ENCODE data around the gene CYP4F2.
"Not testable (repeated sequence)": the region's sequence is repeated elsewhere in the genome, so short reads cannot be mapped to it uniquely, and the experiment has no call there.

Gene CYP4F2

DNA sequence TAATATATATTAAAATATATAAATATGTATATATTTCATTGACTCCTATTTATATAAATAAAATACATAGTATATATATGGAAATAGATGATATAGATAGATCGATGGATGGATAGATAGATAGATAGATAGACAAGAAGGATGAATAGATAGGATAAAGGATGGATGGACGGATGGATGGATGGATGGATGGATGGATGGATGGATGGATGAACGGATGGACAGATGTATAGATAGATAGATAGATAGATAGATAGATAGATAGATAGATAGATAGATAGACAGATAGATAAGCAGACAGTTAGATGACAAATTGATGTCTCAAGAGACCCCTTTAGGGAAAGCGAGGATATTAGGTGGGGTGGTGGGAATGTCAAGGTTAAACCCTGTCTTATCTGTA is 21.4 kb upstream of the CYP4F2 start:
- no peak overlapping the region for H3K27ac Mint-ChIP-seq
- H3K27me3 Mint-ChIP-seq (ENCODE audit: low read depth) = peaks cover 14% of the 10 kb centered on the region
- no peaks in the 10 kb centered on the region for H3K36me3 Mint-ChIP-seq (ENCODE audit: low read depth)
- H3K4me1 Mint-ChIP-seq (ENCODE audit: low read depth) = no peaks in the 10 kb centered on the region
- no peak overlapping the region for H3K4me3 Mint-ChIP-seq
- DNase-seq (ENCODE audit: low spot score) = no peak
- H3K9me3 Mint-ChIP-seq = peaks cover 9% of the 10 kb centered on the region

DNA sequence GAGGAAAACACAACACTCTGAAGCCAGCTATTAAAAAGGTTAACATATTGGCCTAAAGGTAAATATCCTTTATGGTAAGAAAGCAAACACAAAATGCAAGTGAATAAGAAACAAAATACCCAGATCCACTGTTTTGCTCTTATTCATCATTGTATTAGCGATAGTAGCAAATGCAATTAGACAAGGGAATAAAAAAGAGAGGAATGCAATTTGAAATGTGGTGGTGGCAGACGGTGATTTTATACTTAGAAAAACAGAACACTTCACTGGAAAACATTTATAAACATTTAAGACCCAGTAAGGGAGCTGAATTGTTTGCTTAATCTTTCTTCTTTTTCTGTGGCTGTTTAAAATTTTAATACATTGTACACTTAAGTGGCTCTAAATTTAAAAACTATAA is 17.2 kb upstream of the CYP4F2 start:
- Mint-ChIP-seq H3K4me3 (no peak overlapping the region), H3K9me3 (peaks cover 9% of the 10 kb centered on the region), H3K27ac (no peak overlapping the region), H3K4me1 (ENCODE audit: low read depth) (no peaks in the 10 kb centered on the region), H3K27me3 (ENCODE audit: low read depth) (peaks cover 34% of the 10 kb centered on the region), H3K36me3 (ENCODE audit: low read depth) (no peaks in the 10 kb centered on the region)
- DNase-seq (ENCODE audit: low spot score) = no peak

DNA sequence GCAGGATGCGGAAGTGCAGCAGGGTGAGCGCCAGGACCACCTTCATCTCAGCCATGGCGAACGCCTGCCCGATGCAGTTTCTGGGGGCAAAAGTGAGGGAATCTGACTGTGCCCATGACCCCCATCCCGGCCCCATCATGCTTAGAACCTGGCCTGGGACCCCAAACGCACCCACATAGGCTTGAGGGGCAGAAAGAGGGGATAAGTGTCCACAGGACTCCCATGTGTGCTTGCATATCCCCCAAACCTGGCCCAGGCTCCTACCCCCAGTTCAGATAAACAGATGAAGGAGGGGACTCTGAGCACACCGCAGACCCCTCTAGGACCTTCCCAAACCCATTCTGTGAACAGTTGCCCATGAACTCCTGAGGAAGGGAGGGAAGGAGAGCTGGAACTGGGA is 16.0 kb upstream of the CYP4F2 start:
- Mint-ChIP-seq H3K36me3 (ENCODE audit: low read depth) (no peaks in the 10 kb centered on the region), H3K9me3 (peaks cover 9% of the 10 kb centered on the region), H3K27ac (no peak overlapping the region), H3K4me1 (ENCODE audit: low read depth) (no peaks in the 10 kb centered on the region), H3K27me3 (ENCODE audit: low read depth) (peaks cover 41% of the 10 kb centered on the region), H3K4me3 (no peak overlapping the region)
- no peak for DNase-seq (ENCODE audit: low spot score)

DNA sequence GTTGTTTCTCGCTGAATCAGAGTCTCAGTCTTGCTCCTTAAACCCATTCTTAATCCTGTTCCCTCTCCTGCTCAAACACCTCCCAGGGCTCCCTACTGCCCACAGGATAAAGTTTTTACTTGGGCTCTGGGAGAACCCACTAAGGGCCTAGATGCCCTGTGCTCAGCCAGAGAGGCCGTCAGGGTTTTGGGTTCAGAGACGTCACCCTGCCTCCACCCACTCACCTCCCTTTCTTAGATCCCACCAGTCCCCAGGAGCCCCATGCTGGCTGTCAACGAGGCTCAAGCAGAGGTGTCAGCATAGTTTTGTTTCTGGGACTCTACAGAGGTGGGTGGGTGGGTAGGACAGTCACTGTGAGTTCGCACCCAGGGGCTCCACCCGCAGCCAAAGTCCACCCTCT is 15.5 kb upstream of the CYP4F2 start:
- Mint-ChIP-seq H3K36me3 (ENCODE audit: low read depth) (no peaks in the 10 kb centered on the region), H3K4me3 (no peak overlapping the region), H3K4me1 (ENCODE audit: low read depth) (no peaks in the 10 kb centered on the region), H3K27me3 (ENCODE audit: low read depth) (peaks cover 46% of the 10 kb centered on the region), H3K27ac (no peak overlapping the region), H3K9me3 (peaks cover 9% of the 10 kb centered on the region)
- no peak for DNase-seq (ENCODE audit: low spot score)

DNA sequence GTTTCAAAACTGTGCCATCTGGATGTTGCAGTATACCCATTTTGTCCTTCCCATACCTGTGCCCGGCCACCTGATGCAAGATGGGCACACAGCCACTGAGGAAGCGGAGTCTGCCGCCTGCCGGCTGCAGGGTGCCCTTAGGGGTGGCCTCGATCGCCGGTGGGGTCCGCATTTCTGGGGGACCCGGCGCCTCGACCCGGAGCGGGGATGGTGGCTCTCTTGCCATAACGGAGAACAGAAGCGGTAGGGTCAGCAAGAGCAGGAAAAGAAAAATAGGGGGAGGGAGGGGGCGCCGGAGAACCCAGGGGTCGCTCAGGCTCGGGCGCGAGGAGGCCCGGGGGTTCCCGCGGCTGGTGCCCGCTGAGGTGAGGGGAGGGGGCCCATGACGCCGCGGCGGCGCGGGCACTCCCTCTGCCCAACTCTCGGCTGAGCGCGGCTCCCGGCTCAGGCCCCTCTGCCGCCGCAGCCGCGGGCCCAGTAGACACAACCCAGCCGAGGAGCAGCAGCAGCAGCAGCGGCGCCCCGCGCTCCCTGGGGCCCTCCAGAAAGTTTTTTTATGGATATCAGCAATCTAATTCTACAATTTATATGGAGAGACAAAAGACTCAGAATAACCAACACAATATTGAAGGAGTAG is 13.8 kb upstream of the CYP4F2 start:
- Mint-ChIP-seq H3K27ac (no peak overlapping the region), H3K4me1 (ENCODE audit: low read depth) (no peaks in the 10 kb centered on the region), H3K9me3 (peaks cover 9% of the 10 kb centered on the region), H3K36me3 (ENCODE audit: low read depth) (no peaks in the 10 kb centered on the region), H3K4me3 (no peak overlapping the region), H3K27me3 (ENCODE audit: low read depth) (peaks cover 48% of the 10 kb centered on the region)
- no peak for DNase-seq (ENCODE audit: low spot score)

DNA sequence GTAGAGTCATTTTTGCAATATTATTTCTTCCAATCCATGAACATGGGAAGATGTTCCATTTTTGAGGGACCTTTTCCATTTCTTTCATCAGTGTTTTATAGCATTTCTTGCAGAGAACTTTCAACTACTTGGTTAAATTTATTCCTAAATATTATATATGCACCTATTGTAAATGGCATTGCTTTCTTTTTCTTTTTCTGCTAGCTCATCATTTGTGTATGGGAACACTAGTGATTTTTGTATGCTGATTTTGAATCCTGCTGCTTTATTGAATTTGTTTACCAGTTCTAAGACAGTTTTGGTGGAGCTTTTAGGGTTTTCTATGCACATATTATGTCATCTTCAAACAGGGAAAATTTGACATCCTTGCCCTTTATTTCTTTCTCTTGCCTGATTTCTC is 7.2 kb upstream of the CYP4F2 start:
- peaks cover 53% of the 10 kb centered on the region for H3K27me3 Mint-ChIP-seq (ENCODE audit: low read depth)

DNA sequence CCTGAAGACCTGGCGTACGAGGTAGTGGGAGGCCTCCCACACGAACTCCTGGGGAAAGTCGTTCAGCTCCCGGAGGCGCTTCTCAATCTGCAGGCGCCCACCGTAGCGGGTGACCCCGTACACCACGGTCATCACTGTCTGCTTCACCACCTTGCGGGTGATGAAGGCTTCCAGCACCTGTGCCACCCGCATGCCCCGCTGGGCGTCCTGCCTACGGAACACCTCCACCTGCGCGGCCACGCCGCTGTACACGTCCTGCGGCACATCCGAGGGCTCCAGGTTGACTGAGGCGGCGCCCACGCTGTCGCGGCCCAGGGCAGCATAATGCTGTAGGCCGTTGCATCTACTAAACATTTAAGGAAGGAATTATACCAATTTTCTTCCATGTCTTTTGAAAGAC is 5.0 kb upstream of the CYP4F2 start:
- DNase-seq (ENCODE audit: low spot score); H3K4me1 Mint-ChIP-seq (ENCODE audit: low read depth); H3K4me3 Mint-ChIP-seq; H3K9me3 Mint-ChIP-seq; H3K27ac Mint-ChIP-seq; H3K36me3 Mint-ChIP-seq (ENCODE audit: low read depth): not testable (repeated sequence)
- H3K27me3 Mint-ChIP-seq (ENCODE audit: low read depth) = peaks cover 50% of the 10 kb centered on the region

More for the DNA sequence above, 7.2 kb upstream of the CYP4F2 start:
- Mint-ChIP-seq H3K36me3 (ENCODE audit: low read depth) (no peaks in the 10 kb centered on the region), H3K27ac (no peak overlapping the region), H3K9me3 (no peaks in the 10 kb centered on the region), H3K4me3 (no peak overlapping the region), H3K4me1 (ENCODE audit: low read depth) (peaks cover 4% of the 10 kb centered on the region)
- DNase-seq (ENCODE audit: low spot score) = no peak

DNA sequence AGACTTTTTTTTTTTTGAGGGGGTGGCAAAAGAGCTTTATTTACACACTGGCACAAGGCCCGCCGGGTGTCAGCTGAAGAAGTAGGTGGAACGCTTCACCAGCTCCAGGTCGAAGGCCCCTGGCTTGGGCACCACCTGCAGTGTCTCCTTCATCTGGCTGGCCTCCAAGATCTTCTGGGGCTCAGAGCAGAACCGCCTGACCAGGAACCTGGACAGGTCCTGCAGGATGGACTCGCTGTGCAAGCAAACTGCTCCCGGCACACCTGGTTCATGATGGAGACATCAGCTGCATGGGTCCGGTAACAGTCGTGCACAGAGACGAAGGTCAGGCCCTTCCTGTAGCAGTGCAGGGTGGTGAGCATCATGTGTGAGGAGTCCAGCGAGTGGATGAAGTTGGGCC is 4.4 kb upstream of the CYP4F2 start:
- Mint-ChIP-seq H3K36me3 (ENCODE audit: low read depth) (no peaks in the 10 kb centered on the region), H3K27me3 (ENCODE audit: low read depth) (peaks cover 48% of the 10 kb centered on the region), H3K27ac (no peak overlapping the region), H3K4me1 (ENCODE audit: low read depth) (peaks cover 4% of the 10 kb centered on the region), H3K4me3 (no peak overlapping the region), H3K9me3 (no peaks in the 10 kb centered on the region)
- no peak for DNase-seq (ENCODE audit: low spot score)

DNA sequence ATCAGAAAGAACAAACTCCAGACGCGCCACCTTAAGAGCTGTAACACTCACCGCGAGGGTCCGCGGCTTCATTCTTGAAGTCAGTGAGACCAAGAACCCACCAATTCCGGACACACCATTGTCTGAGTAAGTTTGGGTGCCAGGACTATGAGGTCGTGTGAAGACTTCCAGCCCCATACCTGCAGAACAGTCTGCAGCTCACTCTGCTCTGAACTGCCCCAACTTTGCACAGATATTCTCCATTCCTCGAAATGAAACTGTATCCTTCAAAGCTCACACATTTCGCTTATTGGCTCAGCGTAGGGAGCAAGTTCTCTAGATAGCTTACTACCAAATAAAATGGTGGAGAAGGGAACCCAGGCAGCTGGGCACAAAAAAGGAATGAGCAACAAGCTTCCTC is 2.6 kb upstream of the CYP4F2 start:
- Mint-ChIP-seq H3K4me1 (ENCODE audit: low read depth) (peaks cover 4% of the 10 kb centered on the region), H3K27ac (no peak overlapping the region)

DNA sequence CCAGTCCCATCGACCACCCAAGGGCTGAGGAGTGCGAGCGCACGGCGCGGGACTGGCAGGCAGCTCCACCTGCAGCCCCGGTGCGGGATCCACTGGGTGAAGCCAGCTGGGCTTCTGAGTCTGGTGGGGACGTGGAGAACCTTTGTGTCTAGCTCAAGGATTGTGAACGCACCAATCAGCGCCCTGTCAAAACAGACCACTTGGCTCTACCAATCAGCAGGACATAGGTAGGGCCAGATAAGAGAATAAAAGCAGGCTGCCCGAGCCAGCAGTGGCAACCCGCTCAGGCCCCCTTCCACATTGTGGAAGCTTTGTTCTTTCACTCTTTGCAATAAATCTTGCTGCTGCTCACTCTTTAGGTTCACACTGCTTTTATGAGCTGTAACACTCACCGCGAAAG is 2.2 kb upstream of the CYP4F2 start:
- not testable (repeated sequence) for H3K36me3 Mint-ChIP-seq (ENCODE audit: low read depth); DNase-seq (ENCODE audit: low spot score); H3K4me1 Mint-ChIP-seq (ENCODE audit: low read depth); H3K27ac Mint-ChIP-seq; H3K9me3 Mint-ChIP-seq
- Mint-ChIP-seq H3K27me3 (ENCODE audit: low read depth) (peaks cover 31% of the 10 kb centered on the region), H3K4me3 (peak overlapping the region; percentile 55)

More for the DNA sequence above, 2.6 kb upstream of the CYP4F2 start:
- no peak for DNase-seq (ENCODE audit: low spot score)
- Mint-ChIP-seq H3K36me3 (ENCODE audit: low read depth) (no peaks in the 10 kb centered on the region), H3K9me3 (no peaks in the 10 kb centered on the region), H3K27me3 (ENCODE audit: low read depth) (peaks cover 33% of the 10 kb centered on the region), H3K4me3 (peak overlapping the region; percentile 55)

DNA sequence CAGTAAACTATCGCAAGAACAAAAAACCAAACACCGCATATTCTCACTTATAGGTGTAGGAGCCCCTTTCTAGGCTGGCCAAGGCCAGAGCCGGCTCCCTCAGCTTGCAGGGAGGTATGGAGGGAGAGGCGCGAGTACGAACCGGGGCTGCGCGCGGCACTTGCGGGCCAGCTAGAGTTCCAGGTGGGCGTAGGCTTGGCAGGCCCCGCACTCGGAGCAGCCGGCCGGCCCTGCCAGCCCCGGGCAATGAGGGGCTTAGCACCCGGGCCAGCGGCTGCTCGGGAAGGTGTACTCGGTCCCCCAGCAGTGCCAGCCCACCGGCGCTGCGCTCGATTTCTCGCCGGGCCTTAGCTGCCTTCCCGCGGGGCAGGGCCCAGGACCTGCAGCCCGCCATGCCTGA is 1.7 kb upstream of the CYP4F2 start:
- not testable (repeated sequence) for H3K27ac Mint-ChIP-seq; DNase-seq (ENCODE audit: low spot score); H3K36me3 Mint-ChIP-seq (ENCODE audit: low read depth); H3K4me1 Mint-ChIP-seq (ENCODE audit: low read depth); H3K4me3 Mint-ChIP-seq; H3K9me3 Mint-ChIP-seq
- peaks cover 31% of the 10 kb centered on the region for H3K27me3 Mint-ChIP-seq (ENCODE audit: low read depth)

DNA sequence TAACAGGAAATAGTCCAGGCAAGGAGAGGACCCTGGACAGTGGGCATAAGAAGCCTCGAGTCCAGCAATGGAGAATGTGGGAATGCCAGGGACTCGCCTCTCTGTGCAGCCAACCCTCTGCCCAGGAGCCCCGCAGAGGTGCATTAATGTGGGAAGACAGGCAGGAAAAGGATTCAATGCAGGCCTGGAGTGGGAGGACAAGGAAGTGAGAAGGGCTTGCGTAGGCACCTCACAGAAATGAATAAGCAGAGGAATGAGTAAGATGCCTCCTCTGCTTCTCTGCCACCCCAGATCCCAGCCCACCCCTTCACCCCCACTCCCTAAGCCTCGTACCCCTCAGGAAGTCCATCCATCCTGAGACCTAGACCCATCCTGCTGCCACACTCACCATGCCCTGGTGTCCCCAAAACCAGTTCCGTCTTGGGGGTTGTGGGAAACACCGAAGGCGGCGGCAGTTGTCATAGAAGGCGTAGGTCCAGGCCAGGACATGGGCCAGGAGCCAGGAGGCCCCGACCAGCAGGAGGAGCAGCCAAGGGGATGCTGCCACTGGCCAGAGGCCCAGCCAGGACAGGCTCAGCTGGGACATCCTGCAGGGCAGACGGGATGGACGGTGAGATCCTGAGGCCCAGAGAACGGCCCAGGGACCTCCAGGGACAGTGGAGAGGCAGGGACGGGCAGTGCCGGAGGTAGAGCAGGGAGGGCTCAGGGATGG is 692 bp downstream of the CYP4F2 start:
- Mint-ChIP-seq H3K4me1 (ENCODE audit: low read depth) (peaks cover 4% of the 10 kb centered on the region), H3K27me3 (ENCODE audit: low read depth) (peaks cover 27% of the 10 kb centered on the region), H3K36me3 (ENCODE audit: low read depth) (no peaks in the 10 kb centered on the region), H3K27ac (no peak overlapping the region), H3K9me3 (no peaks in the 10 kb centered on the region), H3K4me3 (no peak overlapping the region)
- DNase-seq (ENCODE audit: low spot score) = no peak

DNA sequence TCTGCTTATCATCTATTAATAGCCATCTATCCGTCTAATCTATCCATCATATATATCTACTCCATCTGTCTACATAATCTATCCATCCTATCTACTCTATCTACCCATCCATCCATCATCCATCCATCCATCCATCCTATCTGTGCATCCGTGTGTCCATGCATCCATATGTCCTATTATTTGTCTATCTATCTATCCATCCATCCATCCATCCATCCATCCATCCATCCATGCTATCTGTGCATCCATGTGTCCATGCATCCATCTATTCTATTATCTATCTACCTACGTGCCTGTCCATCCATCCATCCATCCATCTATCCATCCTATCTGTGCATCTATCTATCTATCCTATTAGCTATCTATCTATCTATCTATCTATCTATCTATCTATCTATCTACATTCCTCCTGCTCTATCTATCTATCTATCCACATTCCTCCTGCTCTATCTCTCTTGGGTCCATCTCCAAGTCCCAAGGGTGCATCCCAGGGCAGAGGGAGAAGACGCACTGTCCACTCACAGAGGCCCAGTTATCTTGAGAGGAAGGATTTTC is 1.9 kb downstream of the CYP4F2 start:
- H3K9me3 Mint-ChIP-seq = no peaks in the 10 kb centered on the region
- H3K36me3 Mint-ChIP-seq (ENCODE audit: low read depth) = no peaks in the 10 kb centered on the region
- peaks cover 4% of the 10 kb centered on the region for H3K4me1 Mint-ChIP-seq (ENCODE audit: low read depth)
- no peak overlapping the region for H3K4me3 Mint-ChIP-seq
- peaks cover 18% of the 10 kb centered on the region for H3K27me3 Mint-ChIP-seq (ENCODE audit: low read depth)
- no peak overlapping the region for H3K27ac Mint-ChIP-seq
- DNase-seq (ENCODE audit: low spot score) = no peak

DNA sequence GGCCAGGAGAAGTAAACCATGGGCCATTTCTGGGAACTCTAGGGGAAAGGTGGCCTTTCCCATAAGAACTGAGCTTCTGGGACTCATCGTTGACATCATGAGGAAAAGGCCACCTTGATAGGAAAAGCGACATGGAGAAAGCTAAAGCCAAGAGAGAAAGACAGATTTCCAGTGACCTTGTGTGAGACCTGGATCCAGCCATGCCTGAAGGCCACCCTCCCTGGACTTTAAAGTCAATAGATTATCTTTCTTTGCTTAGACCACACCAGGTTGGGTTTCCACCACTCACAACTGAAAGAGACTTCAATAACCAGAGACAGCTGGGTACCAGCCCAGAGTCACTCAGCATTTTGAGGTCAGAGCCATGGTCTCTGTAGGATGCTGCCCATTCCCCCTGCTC is 3.5 kb downstream of the CYP4F2 start:
- H3K9me3 Mint-ChIP-seq = no peaks in the 10 kb centered on the region
- H3K4me1 Mint-ChIP-seq (ENCODE audit: low read depth) = no peaks in the 10 kb centered on the region
- peaks cover 8% of the 10 kb centered on the region for H3K27me3 Mint-ChIP-seq (ENCODE audit: low read depth)
- no peak for DNase-seq (ENCODE audit: low spot score)
- H3K27ac Mint-ChIP-seq = no peak overlapping the region
- H3K36me3 Mint-ChIP-seq (ENCODE audit: low read depth) = no peaks in the 10 kb centered on the region
- no peak overlapping the region for H3K4me3 Mint-ChIP-seq

Measured in T-helper 2 cell treated with Interferon-gamma antibody and Interleukin-4, amounts not matched to agents 5 μg/mL and 100 μg/mL, for 36 hours (primary cell).